Neural cell (in vitro differentiated cells): ENCODE measurements around the gene PNMA6A.
"Not testable (repeated sequence)": the region's sequence is repeated elsewhere in the genome, so short reads cannot be mapped to it uniquely, and the experiment has no call there.

Experiments used
- CTCF ChIP-seq: fragments of 450-650 bp; IDR thresholded peaks from 2 replicates; pipeline ENCODE4 v1.5.1; 2014; ENCODE audit warnings: antibody characterized with exemption, mild to moderate bottlenecking, moderate library complexity; ENCODE audit not compliant: poor library complexity, severe bottlenecking
- EP300 ChIP-seq: fragments of 450-650 bp; conservative IDR thresholded peaks from 2 replicates; pipeline ENCODE4 v1.6.1; 2014; ENCODE audit warnings: antibody characterized with exemption, mild to moderate bottlenecking, moderate library complexity; ENCODE audit not compliant: poor library complexity, severe bottlenecking
- EZH2 ChIP-seq: fragments of 200-600, 300-800 bp; shearing (Covaris generic), sonication (generic); IDR thresholded peaks from 2 replicates; pipeline ENCODE4 v1.6.1; 2014; ENCODE audit warnings: antibody characterized with exemption, low read length, borderline replicate concordance, mild to moderate bottlenecking; ENCODE audit not compliant: insufficient read depth, poor library complexity, severe bottlenecking
- POLR2AphosphoS5 ChIP-seq: IDR thresholded peaks from 2 replicates; pipeline ENCODE4 v1.6.1; 2012
- TF ChIP-seq, protein P1 (sequence below): IDR thresholded peaks from 2 replicates; pipeline ENCODE4 v1.6.1; 2012; ENCODE audit warnings: borderline replicate concordance

DNA sequence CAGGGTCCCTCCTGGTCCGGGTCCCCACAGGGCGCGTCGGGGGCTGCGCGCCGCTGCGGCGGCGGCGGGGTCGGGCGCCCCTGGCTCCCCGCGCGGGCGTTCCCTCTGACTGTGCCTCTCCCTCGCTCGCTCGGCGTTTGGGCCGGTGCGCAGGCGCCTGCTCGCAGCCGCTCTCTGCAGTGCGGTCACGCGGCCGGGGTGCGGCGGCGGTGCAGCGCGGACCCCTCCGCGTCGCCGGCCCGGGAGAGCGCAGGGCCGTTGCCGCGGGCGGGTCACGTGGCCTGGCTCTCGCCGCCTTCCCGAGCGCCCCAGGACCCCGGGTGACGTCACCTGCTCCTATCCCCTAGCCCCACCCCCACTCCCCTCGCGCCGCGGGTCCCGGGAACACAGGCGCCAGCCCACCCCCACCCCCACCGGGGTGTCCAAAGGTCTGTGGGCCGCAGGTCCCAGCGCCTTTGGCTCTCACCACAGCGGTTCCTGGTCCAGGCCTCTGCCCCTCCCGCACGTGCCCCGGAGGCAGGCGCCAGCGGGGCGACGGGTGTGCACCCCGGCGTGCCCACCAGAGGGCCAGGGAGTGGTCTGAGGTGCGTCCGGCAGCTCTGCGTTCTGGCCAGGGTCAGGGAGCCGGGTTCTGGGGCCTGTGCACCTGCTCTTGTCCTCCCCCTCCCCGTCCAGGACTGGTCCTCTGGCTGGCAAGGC is 5.3 kb downstream of the PNMA6A start:
- not testable (repeated sequence) for TF ChIP-seq EP300, CTCF, EZH2, POLR2AphosphoS5
- TF ChIP-seq, protein P1, sequence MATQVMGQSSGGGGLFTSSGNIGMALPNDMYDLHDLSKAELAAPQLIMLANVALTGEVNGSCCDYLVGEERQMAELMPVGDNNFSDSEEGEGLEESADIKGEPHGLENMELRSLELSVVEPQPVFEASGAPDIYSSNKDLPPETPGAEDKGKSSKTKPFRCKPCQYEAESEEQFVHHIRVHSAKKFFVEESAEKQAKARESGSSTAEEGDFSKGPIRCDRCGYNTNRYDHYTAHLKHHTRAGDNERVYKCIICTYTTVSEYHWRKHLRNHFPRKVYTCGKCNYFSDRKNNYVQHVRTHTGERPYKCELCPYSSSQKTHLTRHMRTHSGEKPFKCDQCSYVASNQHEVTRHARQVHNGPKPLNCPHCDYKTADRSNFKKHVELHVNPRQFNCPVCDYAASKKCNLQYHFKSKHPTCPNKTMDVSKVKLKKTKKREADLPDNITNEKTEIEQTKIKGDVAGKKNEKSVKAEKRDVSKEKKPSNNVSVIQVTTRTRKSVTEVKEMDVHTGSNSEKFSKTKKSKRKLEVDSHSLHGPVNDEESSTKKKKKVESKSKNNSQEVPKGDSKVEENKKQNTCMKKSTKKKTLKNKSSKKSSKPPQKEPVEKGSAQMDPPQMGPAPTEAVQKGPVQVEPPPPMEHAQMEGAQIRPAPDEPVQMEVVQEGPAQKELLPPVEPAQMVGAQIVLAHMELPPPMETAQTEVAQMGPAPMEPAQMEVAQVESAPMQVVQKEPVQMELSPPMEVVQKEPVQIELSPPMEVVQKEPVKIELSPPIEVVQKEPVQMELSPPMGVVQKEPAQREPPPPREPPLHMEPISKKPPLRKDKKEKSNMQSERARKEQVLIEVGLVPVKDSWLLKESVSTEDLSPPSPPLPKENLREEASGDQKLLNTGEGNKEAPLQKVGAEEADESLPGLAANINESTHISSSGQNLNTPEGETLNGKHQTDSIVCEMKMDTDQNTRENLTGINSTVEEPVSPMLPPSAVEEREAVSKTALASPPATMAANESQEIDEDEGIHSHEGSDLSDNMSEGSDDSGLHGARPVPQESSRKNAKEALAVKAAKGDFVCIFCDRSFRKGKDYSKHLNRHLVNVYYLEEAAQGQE: not testable (repeated sequence)
